PC-3 (cell line): ENCODE measurements around the gene KDM6A. TPM values are rescaled to one million over a fixed set of nuclear protein-coding genes. Genes with fewer than 3 reads are reported as not detected.
A peak's percentile ranks its signal among the peaks of the same experiment; 100 is the strongest.

Source experiments
- ATAC-seq: fragments of 200-7000 bp; cut with Tn5 transposase; 2 replicates; pipeline ENCODE4 v1.9.1; 2020; ENCODE audit warnings: mild to moderate bottlenecking, moderate library complexity
- BruUV-seq: library from RNA; stranded (reverse); fragments of 400-500 nt; replicated peaks from 2 replicates; lab custom pipeline; 2021; lab: Mats Ljungman, UMichigan
- CTCF ChIA-PET: fragments of 300-600 bp; sonication (Branson Sonifier 250); formaldehyde crosslinking; loops from one replicate; lab custom pipeline; 2022; ENCODE audit warnings: antibody characterized with exemption; lab: Charles Lee
- POLR2A ChIA-PET: fragments of 300-600 bp; sonication (Branson Sonifier 250); formaldehyde crosslinking; loops from one replicate; lab custom pipeline; 2022; ENCODE audit warnings: antibody characterized with exemption; ENCODE audit not compliant: unreplicated experiment; lab: Charles Lee
- DNase-seq: peaks from one replicate; pipeline ENCODE4 v3.0.0-alpha.2; 2015
- H2AFZ ChIP-seq: fragments of 300-600 bp; sonication (generic); 2 replicates; pipeline ENCODE4 v1.6.0; 2016; ENCODE audit warnings: antibody characterized with exemption, low read length
- H3F3A ChIP-seq: fragments of 300-600 bp; sonication (generic); one replicate; pipeline ENCODE4 v1.6.0; 2017; ENCODE audit warnings: antibody characterized with exemption, low read length, control low read depth, mild to moderate bottlenecking; ENCODE audit not compliant: unreplicated experiment
- H3K27ac ChIP-seq: fragments of 300-600 bp; sonication (generic); 2 replicates; pipeline ENCODE4 v1.5.1; 2016; ENCODE audit warnings: mild to moderate bottlenecking, low read length
- H3K27me3 ChIP-seq: fragments of 300-600 bp; sonication (generic); 2 replicates; pipeline ENCODE4 v1.6.1; 2016; ENCODE audit warnings: low read length, mixed read lengths
- H3K36me3 ChIP-seq: fragments of 300-600 bp; sonication (generic); 2 replicates; pipeline ENCODE4 v1.6.1; 2016; ENCODE audit warnings: low read depth, mixed run types, low read length, mixed read lengths
- H3K4me1 ChIP-seq: fragments of 300-600 bp; sonication (generic); 2 replicates; pipeline ENCODE4 v1.5.1; 2016; ENCODE audit warnings: low read length; ENCODE audit not compliant: insufficient read depth
- H3K4me2 ChIP-seq: fragments of 300-600 bp; sonication (generic); 2 replicates; pipeline ENCODE4 v1.6.0; 2016; ENCODE audit warnings: low read length
- H3K4me3 ChIP-seq: fragments of 300-600 bp; sonication (generic); 2 replicates; pipeline ENCODE4 v1.5.1; 2016; ENCODE audit warnings: mild to moderate bottlenecking, low read length, mixed read lengths
- H3K79me2 ChIP-seq: fragments of 300-600 bp; sonication (generic); 2 replicates; pipeline ENCODE4 v1.6.1; 2017; ENCODE audit warnings: low read length, mixed read lengths
- H3K9ac ChIP-seq: fragments of 300-600 bp; sonication (generic); 2 replicates; pipeline ENCODE4 v1.6.0; 2016; ENCODE audit warnings: mild to moderate bottlenecking, low read length
- H3K9me2 ChIP-seq: fragments of 300-600 bp; sonication (generic); replicated peaks from 2 replicates; pipeline ENCODE4 v1.6.1; 2016; ENCODE audit warnings: mixed run types, low read length, mixed read lengths
- H3K9me3 ChIP-seq: fragments of 300-600 bp; sonication (generic); 2 replicates; pipeline ENCODE4 v1.6.1; 2016; ENCODE audit warnings: low read length, mixed read lengths
- H4K20me1 ChIP-seq: fragments of 300-600 bp; sonication (generic); 2 replicates; pipeline ENCODE4 v1.6.1; 2016; ENCODE audit warnings: low read length, mixed read lengths
- CTCF ChIP-seq: fragments of 300-600 bp; sonication (generic); conservative IDR thresholded peaks from 2 replicates; pipeline ENCODE4 v1.5.1; 2017; ENCODE audit warnings: antibody characterized with exemption, low read depth, mild to moderate bottlenecking, low read length
- EZH2 ChIP-seq: fragments of 300-600 bp; sonication (generic); IDR thresholded peaks from one replicate; pipeline ENCODE4 v1.6.1; 2017; ENCODE audit warnings: antibody characterized with exemption, mild to moderate bottlenecking, low read length; ENCODE audit not compliant: unreplicated experiment
- EZH2phosphoT487 ChIP-seq: fragments of 300-600 bp; sonication (generic); IDR thresholded peaks from 2 replicates; pipeline ENCODE4 v1.6.1; 2018; ENCODE audit warnings: mild to moderate bottlenecking, antibody characterized with exemption, low read length, borderline replicate concordance
- intact Hi-C: fragments of 100-400 bp; cut with micrococcal nuclease; formaldehyde crosslinking; loops from 2 replicates; pipeline ENCODE4 v1.9.0; 2023
- total RNA-seq: library from RNA; depleted of rRNA; stranded (reverse); fragments of >200 nt; gene quantifications from 2 replicates; pipeline ENCODE4 v1.2.3, GENCODE V29; 2014

Gene KDM6A
- total RNA-seq, 1 experiment from 2014 or later: 31.3 TPM

DNA sequence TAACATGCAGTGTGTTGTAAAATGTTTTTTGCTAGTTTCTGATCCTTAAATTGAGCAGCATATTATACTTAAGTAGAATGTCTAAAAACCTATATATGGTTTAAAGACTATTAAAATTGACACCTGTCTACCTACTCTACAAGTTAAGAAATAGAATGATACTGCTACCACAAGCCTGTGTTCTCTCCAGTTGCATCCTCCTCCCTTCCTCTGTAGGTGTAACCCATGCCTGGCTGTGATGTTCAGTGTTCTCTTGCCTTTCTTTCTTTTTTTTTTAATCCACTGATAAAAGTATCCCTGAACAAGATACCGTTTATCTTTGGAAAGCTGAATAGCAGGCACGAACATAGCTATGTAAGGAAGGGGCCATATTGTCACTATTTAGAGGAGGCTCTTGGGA, 99.1 kb downstream of the KDM6A start:
- H3K79me2 ChIP-seq: peaks cover 94% of the 10 kb centered on the region
- CTCF ChIA-PET: no interaction called here

DNA sequence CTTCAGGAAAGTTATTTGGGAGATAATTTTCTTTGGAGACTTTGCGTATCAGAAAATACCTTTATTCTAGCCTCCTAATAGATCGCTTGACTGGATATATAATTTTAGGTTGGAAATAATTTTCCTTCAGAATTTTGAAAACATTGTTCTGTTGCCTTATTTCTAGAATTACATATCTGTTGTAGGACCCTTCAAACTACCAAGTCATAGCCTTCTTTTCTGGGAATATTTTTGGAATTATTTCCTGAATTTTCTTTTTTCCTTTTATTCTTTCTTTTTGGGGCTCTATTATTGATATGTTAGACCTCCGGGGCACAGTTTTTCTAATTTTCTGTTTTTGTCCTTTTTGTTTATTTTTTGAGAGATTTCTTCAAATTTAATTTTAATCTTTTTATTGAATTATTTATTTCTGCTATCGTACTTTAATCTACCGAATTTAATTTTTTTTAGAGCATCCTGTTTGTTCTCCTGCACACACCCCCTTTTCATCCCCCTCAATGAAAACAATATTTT, 100.5 kb downstream of the KDM6A start:
- H3K9me2 ChIP-seq: no peaks in the 10 kb centered on the region
- H3F3A ChIP-seq: peaks cover 5% of the 10 kb centered on the region
- TF ChIP-seq EZH2phosphoT487: no peak
- no peak for TF ChIP-seq EZH2
- no peak for TF ChIP-seq CTCF
- no TSS peak for BruUV-seq
- CTCF ChIA-PET: no interaction called here
- peak overlapping the region; percentile 87 for H3K27ac ChIP-seq
- H3K27me3 ChIP-seq: no peaks in the 10 kb centered on the region
- no peak overlapping the region for H3K4me3 ChIP-seq
- no peak for DNase-seq
- H3K4me2 ChIP-seq: peak overlapping the region; percentile 82; the same call in 1 of the 2 replicates
- H3K79me2 ChIP-seq: peaks cover 98% of the 10 kb centered on the region
- no peak overlapping the region for H2AFZ ChIP-seq
- intact Hi-C loops: loop anchor here (10.0 kb wide), 1 partner anchor 91 kb away; no protein-coding TSS in a partner anchor
- ATAC-seq: no peak
- H3K4me1 ChIP-seq: peaks cover 24% of the 10 kb centered on the region
- H3K9ac ChIP-seq: no peak overlapping the region; the same call in 1 of the 2 replicates
- peaks cover 6% of the 10 kb centered on the region; the same call in 1 of the 2 replicates for H4K20me1 ChIP-seq
- no peaks in the 10 kb centered on the region for H3K9me3 ChIP-seq
- H3K36me3 ChIP-seq: peaks cover 10% of the 10 kb centered on the region
- POLR2A ChIA-PET: no interaction called here

More for the DNA sequence above, 99.1 kb downstream of the KDM6A start:
- peaks cover 6% of the 10 kb centered on the region; the same call in 1 of the 2 replicates for H4K20me1 ChIP-seq
- TF ChIP-seq EZH2 (no peak), EZH2phosphoT487 (no peak), CTCF (no peak)
- BruUV-seq: no TSS peak
- POLR2A ChIA-PET: no interaction called here
- peaks cover 9% of the 10 kb centered on the region for H3F3A ChIP-seq
- no peak overlapping the region for H3K4me3 ChIP-seq
- DNase-seq: no peak
- H3K4me1 ChIP-seq: peaks cover 35% of the 10 kb centered on the region
- no peaks in the 10 kb centered on the region for H3K9me2 ChIP-seq
- no peaks in the 10 kb centered on the region for H3K9me3 ChIP-seq
- no peak overlapping the region for H2AFZ ChIP-seq
- no peak overlapping the region for H3K27ac ChIP-seq
- no peaks in the 10 kb centered on the region for H3K27me3 ChIP-seq
- no peak overlapping the region for H3K9ac ChIP-seq
- peaks cover 12% of the 10 kb centered on the region for H3K36me3 ChIP-seq
- no peak overlapping the region for H3K4me2 ChIP-seq
- ATAC-seq: no peak
- intact Hi-C loops: loop anchor here (10.0 kb wide), 1 partner anchor 93 kb away; no protein-coding TSS in a partner anchor

GRCh38 chrX:44974451-44974850, 101.5 kb downstream of the KDM6A start:
- CTCF ChIA-PET: no interaction called here
- no TSS peak for BruUV-seq

More at GRCh38 chrX:44974451-44974850, 101.5 kb downstream of the KDM6A start:
- Histone ChIP-seq H4K20me1 (peaks cover 6% of the 10 kb centered on the region; the same call in 1 of the 2 replicates), H3K9me2 (no peaks in the 10 kb centered on the region), H3K4me1 (peaks cover 24% of the 10 kb centered on the region), H3K79me2 (peaks cover 100% of the 10 kb centered on the region), H3K4me2 (peak overlapping the region; percentile 82), H3K36me3 (peaks cover 10% of the 10 kb centered on the region), H2AFZ (no peak overlapping the region), H3K9me3 (no peaks in the 10 kb centered on the region), H3F3A (peaks cover 5% of the 10 kb centered on the region), H3K9ac (peak overlapping the region; percentile 61), H3K4me3 (peak overlapping the region; percentile 46), H3K27ac (peak overlapping the region; percentile 87), H3K27me3 (no peaks in the 10 kb centered on the region)
- ATAC-seq (peak; percentile 97), DNase-seq (peak; percentile 76)
- POLR2A ChIA-PET: no interaction called here
- no peak for TF ChIP-seq CTCF
- no peak for TF ChIP-seq EZH2phosphoT487
- no peak for TF ChIP-seq EZH2
- intact Hi-C loops: loop anchor here (10.0 kb wide), 1 partner anchor 90 kb away; no protein-coding TSS in a partner anchor
